GM19328 (cell line): ENCODE measurements around the gene RAB3IL1.

ENCODE experiments used
- ATAC-seq: cut with Tn5 transposase; IDR thresholded peaks from one replicate; pipeline ENCODE4 v1.9.1; 2021; ENCODE audit warnings: mild to moderate bottlenecking, moderate library complexity; ENCODE audit not compliant: unreplicated experiment

The RAB3IL1 gene

GRCh38 chr11:61921446-61921845 is 4.1 kb upstream of the RAB3IL1 start:
- ATAC-seq, result no peak

- ATAC-seq, result no peak
Measured at GRCh38 chr11:61919705-61920631, 2.6 kb upstream of the RAB3IL1 start.

GRCh38 chr11:61918938-61919704 is 1.8 kb upstream of the RAB3IL1 start:
- no peak for ATAC-seq

GRCh38 chr11:61918251-61918937 is 1.0 kb upstream of the RAB3IL1 start:
- no peak for ATAC-seq

GRCh38 chr11:61916737-61917333 is 531 bp downstream of the RAB3IL1 start:
- no peak for ATAC-seq

GRCh38 chr11:61914471-61915171 is 2.7 kb downstream of the RAB3IL1 start:
- ATAC-seq, result no peak

- ATAC-seq, result no peak
Measured at GRCh38 chr11:61913699-61914395, 3.5 kb downstream of the RAB3IL1 start.

GRCh38 chr11:61912991-61913698 is 4.2 kb downstream of the RAB3IL1 start:
- ATAC-seq, result no peak

- ATAC-seq, result no peak
Measured at GRCh38 chr11:61912530-61912898, 4.9 kb downstream of the RAB3IL1 start.

GRCh38 chr11:61911701-61912529 is 5.5 kb downstream of the RAB3IL1 start:
- no peak for ATAC-seq

GRCh38 chr11:61911128-61911700 is 6.2 kb downstream of the RAB3IL1 start:
- no peak for ATAC-seq

- no peak for ATAC-seq
Measured at GRCh38 chr11:61910187-61911127, 6.9 kb downstream of the RAB3IL1 start.

GRCh38 chr11:61908730-61909316 is 8.5 kb downstream of the RAB3IL1 start:
- no peak for ATAC-seq

GRCh38 chr11:61907871-61908729 is 9.3 kb downstream of the RAB3IL1 start:
- no peak for ATAC-seq

GRCh38 chr11:61907282-61907681 is 10.1 kb downstream of the RAB3IL1 start:
- no peak for ATAC-seq

- no peak for ATAC-seq
Measured at GRCh38 chr11:61906522-61906909, 10.8 kb downstream of the RAB3IL1 start.
